CD14-positive monocyte (primary cell): ENCODE results near the gene EPHA10. TPM values are rescaled to one million over a fixed set of nuclear protein-coding genes. Genes with fewer than 3 reads are reported as not detected.

ENCODE experiments used
- DNase-seq, 3 donors: peaks; one replicate each; pipeline ENCODE4 v3.0.0-alpha.2; 2011 to 2022
- H2AFZ ChIP-seq: 2 replicates; pipeline ENCODE4 v1.6.0; 2012; ENCODE audit warnings: mild to moderate bottlenecking, low read depth, low read length, inconsistent platforms; ENCODE audit not compliant: insufficient read depth, poor library complexity, severe bottlenecking
- H3K27ac ChIP-seq, 2 donors: 1 replicate in 1 of 2; 2 replicates in 1 of 2; pipeline ENCODE4 v1.5.1; 2012 to 2013; ENCODE audit warnings: low read length in 2 of 2, control low read depth in 1 of 2, inconsistent platforms in 1 of 2, low read depth in 1 of 2, mild to moderate bottlenecking in 1 of 2
- H3K27me3 ChIP-seq, 2 donors: one replicate each; pipeline versions ENCODE4 v1.6.0 to v1.6.1; 2011 to 2013; ENCODE audit warnings: low read length in 2 of 2; ENCODE audit not compliant: control insufficient read depth in 2 of 2, insufficient read depth in 2 of 2
- H3K36me3 ChIP-seq, 2 donors: replicated peaks in 1 of 2; 1 replicate in 1 of 2; 2 replicates in 1 of 2; pipeline versions ENCODE4 v1.5.1 to v1.6.1; 2012 to 2013; ENCODE audit warnings: low read length in 2 of 2, control low read depth in 1 of 2, inconsistent platforms in 1 of 2, mild to moderate bottlenecking in 1 of 2; ENCODE audit not compliant: insufficient read depth in 2 of 2, control insufficient read depth in 1 of 2
- H3K4me1 ChIP-seq, 2 donors: 1 replicate in 1 of 2; 2 replicates in 1 of 2; pipeline versions ENCODE4 v1.5.1 to v1.6.1; 2012 to 2013; ENCODE audit warnings: low read length in 2 of 2, control low read depth in 1 of 2, inconsistent platforms in 1 of 2, mild to moderate bottlenecking in 1 of 2, moderate library complexity in 1 of 2; ENCODE audit not compliant: insufficient read depth in 2 of 2, control insufficient read depth in 1 of 2
- H3K4me2 ChIP-seq: replicated peaks from 2 replicates; pipeline ENCODE3; 2012; ENCODE audit warnings: low read length, moderate library complexity, mild to moderate bottlenecking; ENCODE audit not compliant: poor library complexity, severe bottlenecking; ENCODE audit errors: extremely low read depth
- H3K4me3 ChIP-seq, 3 experiments: fragments of 200-600 bp in 1 of 3; sonication (generic) in 1 of 3; replicated peaks in 1 of 3; 1 replicate in 2 of 3; 2 replicates in 1 of 3; pipeline ENCODE4 v1.5.1; 2011 to 2013; ENCODE audit warnings: low read length in 3 of 3, mild to moderate bottlenecking in 3 of 3, control low read depth in 2 of 3, low read depth in 2 of 3, inconsistent platforms in 1 of 3, moderate library complexity in 1 of 3
- H3K79me2 ChIP-seq: 2 replicates; pipeline ENCODE4 v1.6.0; 2012; ENCODE audit warnings: mild to moderate bottlenecking, control low read depth, inconsistent platforms, low read length, moderate library complexity; ENCODE audit not compliant: insufficient read depth
- H3K9ac ChIP-seq: 2 replicates; pipeline ENCODE4 v1.6.0; 2017; ENCODE audit warnings: low read length, mild to moderate bottlenecking; ENCODE audit not compliant: insufficient read depth, poor library complexity, severe bottlenecking
- H3K9me3 ChIP-seq, 2 donors: replicated peaks in 1 of 2; 1 replicate in 1 of 2; 2 replicates in 1 of 2; pipeline versions ENCODE4 v1.5.1 to v1.6.1; 2012 to 2013; ENCODE audit warnings: low read length in 2 of 2, control low read depth in 1 of 2; ENCODE audit not compliant: control insufficient read depth in 1 of 2, insufficient read depth in 1 of 2
- H4K20me1 ChIP-seq: 2 replicates; pipeline ENCODE4 v1.6.0; 2012; ENCODE audit warnings: mild to moderate bottlenecking, low read length, control low read depth, moderate library complexity; ENCODE audit not compliant: insufficient read depth
- H3K27ac Mint-ChIP-seq, 7 donors: one replicate each; pipeline ENCODE4 v1.8.0; 2020; ENCODE audit warnings: mild to moderate bottlenecking in 7 of 7, mixed read lengths in 7 of 7, moderate library complexity in 6 of 7, inconsistent platforms in 2 of 7
- H3K27me3 Mint-ChIP-seq, 3 donors: one replicate each; pipeline ENCODE4 v1.8.0; 2021 to 2022; ENCODE audit warnings: low read depth in 3 of 3, mild to moderate bottlenecking in 3 of 3, mixed read lengths in 3 of 3, moderate library complexity in 3 of 3, inconsistent platforms in 1 of 3
- H3K36me3 Mint-ChIP-seq, 2 donors: one replicate each; pipeline ENCODE4 v1.8.0; 2020; ENCODE audit warnings: mixed read lengths in 2 of 2, inconsistent platforms in 1 of 2, mild to moderate bottlenecking in 1 of 2
- H3K4me1 Mint-ChIP-seq: one replicate; pipeline ENCODE4 v1.8.0; 2020; ENCODE audit warnings: mild to moderate bottlenecking, mixed read lengths
- H3K4me3 Mint-ChIP-seq, 2 donors: one replicate each; pipeline ENCODE4 v1.8.0; 2020; ENCODE audit warnings: mild to moderate bottlenecking in 2 of 2, mixed read lengths in 2 of 2, moderate library complexity in 1 of 2
- H3K9me3 Mint-ChIP-seq, 7 donors: one replicate each; pipeline ENCODE4 v1.8.0; 2020 to 2022; ENCODE audit warnings: mixed read lengths in 7 of 7, mild to moderate bottlenecking in 6 of 7, moderate library complexity in 6 of 7, inconsistent platforms in 2 of 7
- CTCF ChIP-seq: fragments of 200-600 bp; IDR thresholded peaks from one replicate; pipeline ENCODE4 v1.8.0; 2022; ENCODE audit warnings: antibody characterized with exemption, mild to moderate bottlenecking
- WGBS: methylation state at CpG from one replicate; pipeline ENCODE4 v1.1.5; 2013; ENCODE audit warnings: missing lambda C conversion rate; ENCODE audit not compliant: insufficient coverage; 5-methylcytosine and 5-hydroxymethylcytosine counted together
- intact Hi-C, 2 donors: fragments of 100-400 bp; cut with micrococcal nuclease; formaldehyde crosslinking; loops; one replicate each; pipeline versions ENCODE4 v1.15.0 to v1.15.1; 2023
- polyA plus RNA-seq, 3 donors: library from polyadenylated mRNA; depleted of rRNA in 1 of 3; unstranded in 2 of 3; stranded (reverse) in 1 of 3; fragments of 300-500 nt in 2 of 3; fragments of >200 nt in 1 of 3; fragmentation: Illumina TruSeq in 2 of 3; gene quantifications; 1 replicate in 2 of 3; 2 replicates in 1 of 3; pipeline ENCODE4 v1.2.3, GENCODE V29; 2012 to 2021

Gene EPHA10
- polyA plus RNA-seq, 3 donors: not detected

- no peak for TF ChIP-seq CTCF
- Histone ChIP-seq H3K4me2 (no peak overlapping the region), H3K27me3 (no peaks in the 10 kb centered on the region), H2AFZ (no peak overlapping the region), H3K79me2 (no peaks in the 10 kb centered on the region), H3K4me3 (no peak overlapping the region), H3K4me1 (no peaks in the 10 kb centered on the region), H3K36me3 (no peaks in the 10 kb centered on the region), H4K20me1 (no peaks in the 10 kb centered on the region), H3K9me3 (no peaks in the 10 kb centered on the region), H3K27ac (no peak overlapping the region), H3K9ac (no peak overlapping the region)
- Mint-ChIP-seq H3K9me3 (no peaks in the 10 kb centered on the region), H3K36me3 (no peaks in the 10 kb centered on the region), H3K4me3 (no peak overlapping the region), H3K4me1 (no peaks in the 10 kb centered on the region), H3K27ac (no peak overlapping the region), H3K27me3 (peaks cover 6 to 18% (median 14%) of the 10 kb centered on the region in 3 donors)
- intact Hi-C loops: no loop called here
- WGBS: 87% methylated on average over 5 of the region's 14 CpGs
- DNase-seq: no peak
Measured at GRCh38 chr1:37722181-37723071, 42.5 kb downstream of the EPHA10 start.

GRCh38 chr1:37721565-37721964 is 43.4 kb downstream of the EPHA10 start:
- Histone ChIP-seq H4K20me1 (no peaks in the 10 kb centered on the region), H3K4me1 (no peaks in the 10 kb centered on the region), H3K9me3 (no peaks in the 10 kb centered on the region), H3K9ac (no peak overlapping the region), H2AFZ (no peak overlapping the region), H3K27me3 (no peaks in the 10 kb centered on the region), H3K4me3 (no peak overlapping the region), H3K79me2 (no peaks in the 10 kb centered on the region), H3K36me3 (no peaks in the 10 kb centered on the region), H3K4me2 (no peak overlapping the region), H3K27ac (no peak overlapping the region)
- no peak overlapping the region for H3K4me3 Mint-ChIP-seq
- no peak for DNase-seq
- no peaks in the 10 kb centered on the region for H3K4me1 Mint-ChIP-seq
- no peaks in the 10 kb centered on the region for H3K9me3 Mint-ChIP-seq
- intact Hi-C loops: no loop called here
- H3K36me3 Mint-ChIP-seq: no peaks in the 10 kb centered on the region
- TF ChIP-seq CTCF: no peak
- WGBS: 77% methylated on average over 17 of the region's 19 CpGs
- peaks cover 6 to 18% (median 14%) of the 10 kb centered on the region in 3 donors for H3K27me3 Mint-ChIP-seq
- H3K27ac Mint-ChIP-seq: no peak overlapping the region
